GM12878 (cell line): ENCODE data around the gene KLF6. TPM values are rescaled to one million over a fixed set of nuclear protein-coding genes. Genes with fewer than 3 reads are reported as not detected.

Experiments used
- ATAC-seq: fragments of 200-7000 bp; cut with Tn5 transposase; 3 replicates; pipeline ENCODE4 v1.9.1; 2020; ENCODE audit warnings: mild to moderate bottlenecking, moderate library complexity
- BruUV-seq: library from RNA; stranded (reverse); fragments of 400-500 nt; replicated peaks from 2 replicates; lab custom pipeline; 2021; lab: Mats Ljungman, UMichigan
- CTCF ChIA-PET: fragments of 300-600 bp; sonication (Branson Sonifier 250); formaldehyde crosslinking; extraction: SDS; loops from one replicate; lab custom pipeline; 2021; ENCODE audit warnings: inconsistent platforms; lab: Yijun Ruan, JAX
- POLR2A ChIA-PET: fragments of 350-600 bp; formaldehyde crosslinking; extraction: SDS; loops from one replicate; lab custom pipeline; 2021; ENCODE audit warnings: inconsistent platforms; lab: Charles Lee
- RAD21 ChIA-PET: fragments of 300-600 bp; sonication (Branson Sonifier 250); formaldehyde crosslinking; loops from one replicate; lab custom pipeline; 2023; ENCODE audit warnings: antibody characterized with exemption; ENCODE audit not compliant: unreplicated experiment; lab: Charles Lee
- SMC1A ChIA-PET: fragments of 300-600 bp; sonication (Branson Sonifier 250); formaldehyde crosslinking; loops from one replicate; lab custom pipeline; 2023; ENCODE audit not compliant: unreplicated experiment, uncharacterized antibody; lab: Charles Lee
- DNase-seq: peaks from one replicate; pipeline ENCODE4 v3.0.0-alpha.2; 2011; ENCODE audit warnings: low read depth, low spot score
- FAIRE-seq: peaks from 3 replicates; lab custom pipeline; 2011; peaks lifted over from hg19 to GRCh38; lab: Jason Lieb, UNC
- H2AFZ ChIP-seq: 2 replicates; pipeline ENCODE4 v1.6.0; 2011; ENCODE audit warnings: low read depth, low read length, control low read depth; ENCODE audit not compliant: control insufficient read depth
- H3K27ac ChIP-seq: 2 replicates; pipeline ENCODE4 v1.5.1; 2011; ENCODE audit warnings: control low read depth; ENCODE audit not compliant: control insufficient read depth, insufficient read depth
- H3K27me3 ChIP-seq, 2 experiments: replicated peaks in 1 of 2; 2 replicates each; pipeline versions ENCODE4 v1.6.0 to v1.6.1; 2011; ENCODE audit warnings: low read length in 1 of 2; ENCODE audit not compliant: control insufficient read depth in 2 of 2, insufficient read depth in 2 of 2
- H3K36me3 ChIP-seq, 2 experiments: 2 replicates each; pipeline ENCODE4 v1.5.1; 2011; ENCODE audit warnings: low read length in 1 of 2; ENCODE audit not compliant: control insufficient read depth in 2 of 2, insufficient read depth in 2 of 2
- H3K4me1 ChIP-seq: 2 replicates; pipeline ENCODE4 v1.6.1; 2011; ENCODE audit warnings: mild to moderate bottlenecking, low read length, moderate library complexity, mixed read lengths; ENCODE audit not compliant: control insufficient read depth, insufficient read depth
- H3K4me2 ChIP-seq: 2 replicates; pipeline ENCODE4 v1.6.0; 2011; ENCODE audit warnings: control low read depth; ENCODE audit not compliant: control insufficient read depth, insufficient read depth
- H3K4me3 ChIP-seq: fragments of 200-600 bp; sonication (generic); 2 replicates; pipeline ENCODE4 v1.5.1; 2016
- H3K79me2 ChIP-seq: 2 replicates; pipeline ENCODE4 v1.6.0; 2011; ENCODE audit warnings: low read length; ENCODE audit not compliant: control insufficient read depth, insufficient read depth
- H3K9ac ChIP-seq: 2 replicates; pipeline ENCODE4 v1.8.0; 2011; ENCODE audit warnings: low read length, control low read depth, mixed read lengths; ENCODE audit not compliant: control insufficient read depth, insufficient read depth
- H3K9me3 ChIP-seq: replicated peaks from 3 replicates; pipeline ENCODE4 v1.5.1; 2011; ENCODE audit warnings: mild to moderate bottlenecking, low read length; ENCODE audit not compliant: control insufficient read depth, insufficient read depth
- H4K20me1 ChIP-seq: 2 replicates; pipeline ENCODE4 v1.6.0; 2011; ENCODE audit not compliant: control insufficient read depth, insufficient read depth
- BACH1 ChIP-seq: fragments of 450-650 bp; IDR thresholded peaks from 2 replicates; pipeline ENCODE4 v1.6.1; 2017; ENCODE audit warnings: mild to moderate bottlenecking, borderline replicate concordance
- BCLAF1 ChIP-seq: fragments of 450-650 bp; IDR thresholded peaks from 2 replicates; pipeline ENCODE4 v1.6.1; 2017; ENCODE audit warnings: antibody characterized with exemption, mild to moderate bottlenecking, moderate library complexity
- BMI1 ChIP-seq: fragments of 450-650 bp; IDR thresholded peaks from 2 replicates; pipeline ENCODE4 v1.6.1; 2016; ENCODE audit warnings: mild to moderate bottlenecking, moderate library complexity, borderline replicate concordance
- MLLT1 ChIP-seq: fragments of 450-650 bp; IDR thresholded peaks from 2 replicates; pipeline ENCODE4 v1.6.1; 2016; ENCODE audit warnings: mild to moderate bottlenecking
- MYC ChIP-seq: IDR thresholded peaks from 2 replicates; pipeline ENCODE4 v1.6.1; 2011; ENCODE audit warnings: mild to moderate bottlenecking, low read length, moderate library complexity, inconsistent platforms; ENCODE audit not compliant: insufficient read depth, insufficient replicate concordance, insufficient read length, severe bottlenecking
- NFXL1 ChIP-seq: fragments of 450-650 bp; IDR thresholded peaks from 2 replicates; pipeline ENCODE4 v1.6.1; 2017; ENCODE audit warnings: antibody characterized with exemption, mild to moderate bottlenecking, borderline replicate concordance
- POLR2AphosphoS2 ChIP-seq: IDR thresholded peaks from 2 replicates; pipeline ENCODE4 v1.6.1; 2011; ENCODE audit warnings: low read depth, mild to moderate bottlenecking, low read length, improper control_type of control experiment, moderate library complexity
- POLR2AphosphoS5 ChIP-seq: IDR thresholded peaks from 2 replicates; pipeline ENCODE4 v1.6.1; 2011; ENCODE audit warnings: mild to moderate bottlenecking, low read length, inconsistent platforms
- RBBP5 ChIP-seq: fragments of 200-600 bp; sonication (generic); conservative IDR thresholded peaks from 2 replicates; pipeline ENCODE4 v1.6.1; 2016
- WGBS: methylation state at CpG from one replicate; pipeline ENCODE4 v1.1.6; 2016; ENCODE audit warnings: low lambda C conversion rate; ENCODE audit not compliant: insufficient replicate concordance, insufficient coverage; ENCODE audit errors: missing lambda C conversion rate; 5-methylcytosine and 5-hydroxymethylcytosine counted together
- in situ Hi-C: fragments of 300-500 bp; cut with MboI; formaldehyde crosslinking; loops from 9 replicates; pipeline ENCODE4 v1.14.3; 2018; ENCODE audit warnings: mixed read lengths
- intact Hi-C: fragments of 100-400 bp; cut with micrococcal nuclease; formaldehyde crosslinking; loops from one replicate; pipeline ENCODE4 v1.14.2; 2022; ENCODE audit not compliant: unreplicated experiment
- polyA plus RNA-seq, 11 experiments: library from polyadenylated mRNA; depleted of rRNA in 4 of 11; unstranded in 6 of 11; stranded (reverse) in 5 of 11; fragments of >200 nt; fragmentation: Nextera tagmentation in 4 of 11; fragmentation: Illumina TruSeq in 1 of 11; extraction: Ambion mirVana in 4 of 11; extraction: Trizol in 1 of 11; gene quantifications; 1 replicate in 1 of 11; 2 replicates in 10 of 11; pipeline versions ENCODE4 v1.2.1 to v1.2.3, GENCODE V29; 2011 to 2016; ENCODE audit warnings: inconsistent platforms in 2 of 11, missing spikeins in 2 of 11, low read depth in 1 of 11
- total RNA-seq, 4 experiments: library from RNA; depleted of rRNA in 3 of 4; stranded (reverse); fragments of >200 nt in 3 of 4; fragmentation: Illumina TruSeq in 1 of 4; extraction: Trizol in 1 of 4; gene quantifications; 2 replicates each; pipeline versions ENCODE4 v1.2.1 to v1.2.3, GENCODE V29; 2013 to 2021

The KLF6 gene
- total and polyA plus RNA-seq, 10 of the 15 experiments (the other 5 are each of a cell fraction or from before 2014, with no cell fraction given): 7.4 to 54.1 (median 23.5) TPM

GRCh38 chr10:3778692-3779157 is 6.3 kb downstream of the KLF6 start:
- ChIA-PET SMC1A (interaction anchor here (0.5 to 2.5 kb wide), 14 partner anchors 9 to 156 kb away, joined by 3 to 13 read pairs (median 4); no protein-coding TSS in a partner anchor), CTCF (interaction anchor here (0.6 to 1.6 kb wide), 6 partner anchors 17 to 158 kb away, joined by 3 to 4 read pairs (median 3); no protein-coding TSS in a partner anchor), POLR2A (interaction anchor here (1.0 to 2.5 kb wide), 3 partner anchors 21 to 99 kb away, joined by 3 to 10 read pairs (median 4); no protein-coding TSS in a partner anchor), RAD21 (interaction anchor here (0.6 to 3.7 kb wide), 9 partner anchors 18 to 97 kb away, joined by 3 to 14 read pairs (median 5); no protein-coding TSS in a partner anchor)
- no peak overlapping the region for H2AFZ ChIP-seq
- in situ Hi-C loops (no loop called here), intact Hi-C loops (no loop called here)
- no peaks in the 10 kb centered on the region; the same call in 1 of the 2 replicates for H4K20me1 ChIP-seq
- WGBS: 95% methylated on average over 3 of the region's 3 CpGs
- BruUV-seq: TSS peak; percentile 18
- 0 out of 2 replicates have a peak overlapping the region, but pooled peaks have one; percentile 4 for H3K4me2 ChIP-seq
- TF ChIP-seq BMI1: 0 out of 2 replicates have a peak, but pooled peaks have one; percentile 33
- 0 out of 2 replicates have a peak, but pooled peaks have one; percentile 36 for TF ChIP-seq BACH1
- no peak for TF ChIP-seq NFXL1
- TF ChIP-seq POLR2AphosphoS5: peak; percentile 35; the same call in 1 of the 2 replicates
- 0 out of 2 replicates have a peak, but pooled peaks have one; percentile 10 for TF ChIP-seq POLR2AphosphoS2
- TF ChIP-seq MLLT1: 0 out of 2 replicates have a peak, but pooled peaks have one; percentile 37
- no peak for TF ChIP-seq BCLAF1
- no peak for TF ChIP-seq RBBP5
- TF ChIP-seq MYC: no peak
- H3K4me1 ChIP-seq: peaks cover 10% of the 10 kb centered on the region
- H3K79me2 ChIP-seq: peaks cover 60% of the 10 kb centered on the region
- no peak for ATAC-seq
- H3K27me3 ChIP-seq: no peaks in the 10 kb centered on the region
- no peaks in the 10 kb centered on the region for H3K9me3 ChIP-seq
- H3K27ac ChIP-seq: no peak overlapping the region
- FAIRE-seq: no peak
- H3K36me3 ChIP-seq: peaks cover 33 to 46% of the 10 kb centered on the region in 2 experiments
- DNase-seq: no peak
- H3K9ac ChIP-seq: no peak overlapping the region
- peak overlapping the region; percentile 93; the same call in 1 of the 2 replicates for H3K4me3 ChIP-seq
